K562 (cell line): ENCODE data around the gene DPAGT1. TPM values are rescaled to one million over a fixed set of nuclear protein-coding genes. Genes with fewer than 3 reads are reported as not detected.

ENCODE experiments used
- ATAC-seq: fragments of 200-7000 bp; cut with Tn5 transposase; 3 replicates; pipeline ENCODE4 v1.9.1; 2020; ENCODE audit warnings: moderate library complexity
- BruUV-seq: library from RNA; stranded (reverse); fragments of 400-500 nt; replicated peaks from 2 replicates; lab custom pipeline; 2021; lab: Mats Ljungman, UMichigan
- CTCF ChIA-PET: fragments of 300-600 bp; formaldehyde crosslinking; extraction: SDS; loops from one replicate; lab custom pipeline; 2021; ENCODE audit warnings: low intra/inter-chr PET ratio; lab: Yijun Ruan, JAX
- POLR2A ChIA-PET: fragments of 300-600, 350-650 bp; sonication (Branson Sonifier 250); formaldehyde crosslinking; extraction: SDS; loops from one replicate; lab custom pipeline; 2021; ENCODE audit warnings: antibody characterized with exemption, inconsistent platforms; lab: Yijun Ruan, JAX
- DNase-seq, 4 experiments: peaks; one replicate each; pipeline versions ENCODE4 v3.0.0 to v3.0.0-alpha.2; 2011 to 2018; ENCODE audit warnings: low spot score in 3 of 4, mixed read lengths in 3 of 4; ENCODE audit errors: extremely low read depth in 1 of 4
- FAIRE-seq: peaks from 2 replicates; lab custom pipeline; 2011; peaks lifted over from hg19 to GRCh38; lab: Jason Lieb, UNC
- H2AFZ ChIP-seq: 2 replicates; pipeline ENCODE4 v1.6.0; 2011; ENCODE audit warnings: low read depth, low read length, control low read depth, inconsistent platforms
- H3K27ac ChIP-seq: fragments of 200-600 bp; 3 replicates; pipeline ENCODE4 v1.8.0; 2011; ENCODE audit warnings: low read depth, mild to moderate bottlenecking, control low read depth, inconsistent platforms, low read length, moderate library complexity, mixed read lengths; ENCODE audit errors: extremely low read depth
- H3K27me3 ChIP-seq, 2 experiments: fragments of 300-600 bp in 1 of 2; 2 replicates in 1 of 2; 3 replicates in 1 of 2; pipeline versions ENCODE4 v1.6.0 to v1.8.0; 2011; ENCODE audit warnings: inconsistent platforms in 2 of 2, low read length in 2 of 2, mild to moderate bottlenecking in 1 of 2, mixed read lengths in 1 of 2, moderate library complexity in 1 of 2; ENCODE audit not compliant: control insufficient read depth in 2 of 2, insufficient read depth in 2 of 2
- H3K36me3 ChIP-seq: fragments of 300-600 bp; 3 replicates; pipeline ENCODE4 v1.8.0; 2011; ENCODE audit warnings: mild to moderate bottlenecking, low read length, inconsistent platforms; ENCODE audit not compliant: control insufficient read depth, insufficient read depth
- H3K4me1 ChIP-seq, 2 experiments: fragments of 200-600 bp in 1 of 2; replicated peaks in 1 of 2; 2 replicates in 1 of 2; 3 replicates in 1 of 2; pipeline versions ENCODE4 v1.5.1 to v1.8.0; 2011; ENCODE audit warnings: inconsistent platforms in 2 of 2, low read length in 2 of 2, mild to moderate bottlenecking in 1 of 2, mixed read lengths in 1 of 2, moderate library complexity in 1 of 2; ENCODE audit not compliant: control insufficient read depth in 2 of 2, insufficient read depth in 2 of 2
- H3K4me2 ChIP-seq: 2 replicates; pipeline ENCODE4 v1.6.1; 2011; ENCODE audit warnings: low read length, control low read depth, inconsistent platforms, mixed read lengths; ENCODE audit not compliant: insufficient read depth
- H3K4me3 ChIP-seq: fragments of 200-600 bp; sonication (generic), shearing (Covaris generic); 2 replicates; pipeline ENCODE4 v1.5.1; 2016; ENCODE audit warnings: control low read depth, inconsistent platforms
- H3K79me2 ChIP-seq: fragments of 200-600 bp; 3 replicates; pipeline ENCODE4 v1.8.0; 2011; ENCODE audit warnings: low read length, inconsistent platforms; ENCODE audit not compliant: control insufficient read depth, insufficient read depth
- H3K9ac ChIP-seq, 2 experiments: 2 replicates each; pipeline versions ENCODE4 v1.6.0 to v1.6.1; 2011; ENCODE audit warnings: low read depth in 2 of 2, low read length in 2 of 2, control low read depth in 1 of 2, inconsistent platforms in 1 of 2, mild to moderate bottlenecking in 1 of 2, mixed read lengths in 1 of 2; ENCODE audit not compliant: insufficient read depth in 1 of 2
- H3K9me1 ChIP-seq: one replicate; pipeline ENCODE4 v1.6.0; 2011; ENCODE audit warnings: inconsistent platforms, mild to moderate bottlenecking, low read length, moderate library complexity; ENCODE audit not compliant: control insufficient read depth, insufficient read depth
- H3K9me3 ChIP-seq: replicated peaks from 2 replicates; pipeline ENCODE4 v1.5.1; 2011; ENCODE audit warnings: low read depth, low read length, inconsistent platforms; ENCODE audit not compliant: control insufficient read depth, insufficient read depth
- H4K20me1 ChIP-seq: replicated peaks from 2 replicates; pipeline ENCODE4 v1.6.1; 2011; ENCODE audit warnings: low read length, inconsistent platforms, mixed read lengths; ENCODE audit not compliant: control insufficient read depth, insufficient read depth
- LARP7 ChIP-seq: fragments of 450-650 bp; IDR thresholded peaks from 2 replicates; pipeline ENCODE4 v1.6.1; 2016
- MXD1 ChIP-seq: fragments of 250-450 bp; sonication (Bioruptor Pico); IDR thresholded peaks from 2 replicates; pipeline ENCODE4 v1.8.0; 2021; ENCODE audit warnings: borderline replicate concordance, mild to moderate bottlenecking, moderate library complexity; ENCODE audit not compliant: poor library complexity, severe bottlenecking
- POLR2G ChIP-seq: fragments of 200-400 bp; formaldehyde crosslinking; IDR thresholded peaks from 2 replicates; pipeline ENCODE4 v1.6.1; 2017; ENCODE audit warnings: low read depth, mild to moderate bottlenecking, antibody characterized with exemption, low read length, moderate library complexity
- RBFOX2 ChIP-seq: fragments of 200-400 bp; formaldehyde crosslinking; IDR thresholded peaks from 2 replicates; pipeline ENCODE4 v1.6.1; 2017; ENCODE audit warnings: low read depth, mild to moderate bottlenecking, low read length, moderate library complexity
- TCF7 ChIP-seq: sonication (generic); IDR thresholded peaks from 2 replicates; pipeline ENCODE4 v1.6.1; 2016; ENCODE audit warnings: antibody characterized with exemption, borderline replicate concordance
- ZNF780A ChIP-seq: fragments of 250-450 bp; sonication (Bioruptor Pico); IDR thresholded peaks from 2 replicates; pipeline ENCODE4 v1.5.0; 2021; ENCODE audit warnings: mild to moderate bottlenecking
- WGBS: fragments of 100-300 bp; shearing (Covaris generic); methylation state at CpG from one replicate; pipeline ENCODE4 v1.1.6; 2016; ENCODE audit warnings: low coverage, mixed read lengths; ENCODE audit not compliant: insufficient coverage; ENCODE audit errors: missing lambda C conversion rate; 5-methylcytosine and 5-hydroxymethylcytosine counted together
- in situ Hi-C: fragments of 300-500 bp; cut with MboI; formaldehyde crosslinking; loops from 4 replicates; pipeline ENCODE4 v1.15.0; 2018; ENCODE audit warnings: inconsistent platforms, mixed read lengths
- intact Hi-C: fragments of 100-400 bp; cut with micrococcal nuclease; formaldehyde crosslinking; loops from 2 replicates; pipeline ENCODE4 v1.14.2; 2022
- polyA plus RNA-seq, 8 experiments: library from polyadenylated mRNA; depleted of rRNA in 4 of 8; stranded (reverse) in 5 of 8; unstranded in 3 of 8; fragments of >200 nt; fragmentation: Nextera tagmentation in 2 of 8; fragmentation: Illumina TruSeq in 1 of 8; extraction: Ambion mirVana in 2 of 8; extraction: Trizol in 1 of 8; gene quantifications; 2 replicates each; pipeline versions ENCODE4 v1.2.1 to v1.2.3, GENCODE V29; 2011 to 2014; ENCODE audit warnings: inconsistent platforms in 1 of 8, missing spikeins in 1 of 8
- total RNA-seq, 7 experiments: library from RNA; depleted of rRNA in 6 of 7; stranded (reverse); fragments of >200 nt in 6 of 7; fragmentation: Illumina TruSeq in 2 of 7; extraction: Trizol in 2 of 7; gene quantifications; 2 replicates each; pipeline versions ENCODE4 v1.2.1 to v1.2.3, GENCODE V29; 2011 to 2021; ENCODE audit warnings: low replicate concordance in 1 of 7

Gene DPAGT1
- total and polyA plus RNA-seq, 9 of the 15 experiments (the other 6 are each of a cell fraction or from before 2014, with no cell fraction given): 29.9 to 135 (median 85.0) TPM

- BruUV-seq: no TSS peak
- ChIA-PET CTCF (no interaction called here), POLR2A (interaction anchor here (0.6 to 9.3 kb wide), 6 partner anchors 5 to 121 kb away, joined by 3 to 132 read pairs (median 5); partner anchors contain the start of genes HMBS, HYOU1 and VPS11)
- no peak for ATAC-seq
- H3K4me2 ChIP-seq: no peak overlapping the region
- peak in 2 of 4 experiments; percentile 6 to 7 for DNase-seq
- H3K9me1 ChIP-seq: peaks cover 3% of the 10 kb centered on the region
- H3K79me2 ChIP-seq: 0 out of 3 replicates have a peak, but pooled peaks cover 1% of the 10 kb centered on the region
- peaks cover 98% of the 10 kb centered on the region for H3K36me3 ChIP-seq
- no peak overlapping the region for H3K27ac ChIP-seq
- 100% methylated on average over 6 of the region's 7 CpGs for WGBS
- in situ Hi-C loops: no loop called here
- no peaks in the 10 kb centered on the region for H3K27me3 ChIP-seq
- TF ChIP-seq RBFOX2 (peak; percentile 72), MXD1 (no peak), POLR2G (peak; percentile 67)
- no peak overlapping the region for H3K9ac ChIP-seq
- H2AFZ ChIP-seq: no peak overlapping the region
- no peak for FAIRE-seq
- H3K4me1 ChIP-seq: no peaks in the 10 kb centered on the region
- intact Hi-C loops: no loop called here
- H3K9me3 ChIP-seq: no peaks in the 10 kb centered on the region
- H3K4me3 ChIP-seq: no peak overlapping the region
- H4K20me1 ChIP-seq: no peaks in the 10 kb centered on the region
These were observed 52.6 kb downstream of the DPAGT1 start for GRCh38 chr11:119049081-119049480.

GRCh38 chr11:119048644-119049043 is 53.0 kb downstream of the DPAGT1 start:
- H3K9me1 ChIP-seq: peaks cover 3% of the 10 kb centered on the region
- no peak for ATAC-seq
- ChIA-PET POLR2A (interaction anchor here (0.7 to 9.3 kb wide), 8 partner anchors 6 to 46 kb away, joined by 3 to 132 read pairs (median 5); partner anchors contain the start of genes HMBS, HYOU1, RPS25 and TRAPPC4), CTCF (no interaction called here)
- no peak overlapping the region for H2AFZ ChIP-seq
- no peaks in the 10 kb centered on the region for H4K20me1 ChIP-seq
- no peaks in the 10 kb centered on the region for H3K27me3 ChIP-seq
- 88% methylated on average over 5 of the region's 9 CpGs for WGBS
- DNase-seq: peak in 2 of 4 experiments; percentile 8 to 10
- no peak for FAIRE-seq
- H3K4me3 ChIP-seq: no peak overlapping the region
- H3K9me3 ChIP-seq: no peaks in the 10 kb centered on the region
- in situ Hi-C loops: no loop called here
- TSS peak; percentile 32 for BruUV-seq
- no peaks in the 10 kb centered on the region for H3K4me1 ChIP-seq
- H3K27ac ChIP-seq: no peak overlapping the region
- peaks cover 93% of the 10 kb centered on the region for H3K36me3 ChIP-seq
- H3K4me2 ChIP-seq: no peak overlapping the region
- H3K79me2 ChIP-seq: no peaks in the 10 kb centered on the region
- intact Hi-C loops: no loop called here
- TF ChIP-seq RBFOX2 (peak; percentile 65; the same call in 1 of the 2 replicates), LARP7 (no peak), TCF7 (no peak), ZNF780A (CRISPR knock-in tag) (no peak)
- H3K9ac ChIP-seq: peak overlapping the region in 1 of 2 experiments; percentile 14; a peak in 1 of 4 replicates
